Endothelial cell of umbilical vein (primary cell): ENCODE measurements around the gene FARP1. TPM values are rescaled to one million over a fixed set of nuclear protein-coding genes. Genes with fewer than 3 reads are reported as not detected.

ENCODE experiments used
- BruUV-seq: library from RNA; stranded (reverse); fragments of 400-500 nt; replicated peaks from 2 replicates; lab custom pipeline; 2021; lab: Mats Ljungman, UMichigan
- CTCF ChIA-PET: fragments of 300-600, 350-600 bp; sonication (Branson Sonifier 250); formaldehyde crosslinking; loops from one replicate; lab custom pipeline; 2021; ENCODE audit warnings: antibody characterized with exemption, inconsistent platforms; lab: Charles Lee
- POLR2A ChIA-PET: fragments of 300-600, 350-600 bp; sonication (Branson Sonifier 250); formaldehyde crosslinking; loops from one replicate; lab custom pipeline; 2021; ENCODE audit warnings: antibody characterized with exemption, inconsistent platforms; lab: Charles Lee
- DNase-seq: peaks from one replicate; pipeline ENCODE4 v3.0.0-alpha.2; 2011; ENCODE audit warnings: low read depth, low spot score
- FAIRE-seq: peaks from 2 replicates; lab custom pipeline; 2011; peaks lifted over from hg19 to GRCh38; lab: Jason Lieb, UNC
- H2AFZ ChIP-seq: 2 replicates; pipeline ENCODE4 v1.6.0; 2012; ENCODE audit warnings: low read depth, low read length, control low read depth, inconsistent platforms
- H3K27ac ChIP-seq: 2 replicates; pipeline ENCODE4 v1.5.1; 2011; ENCODE audit warnings: low read depth, mild to moderate bottlenecking, control low read depth, low read length, moderate library complexity; ENCODE audit not compliant: insufficient read depth
- H3K27me3 ChIP-seq, 2 experiments: 2 replicates each; pipeline versions ENCODE4 v1.6.0 to v1.6.1; 2011; ENCODE audit warnings: low read length in 2 of 2, mixed read lengths in 1 of 2; ENCODE audit not compliant: control insufficient read depth in 2 of 2, insufficient read depth in 2 of 2
- H3K36me3 ChIP-seq, 2 experiments: 2 replicates in 1 of 2; 3 replicates in 1 of 2; pipeline ENCODE4 v1.5.1; 2011; ENCODE audit warnings: low read length in 2 of 2, mild to moderate bottlenecking in 1 of 2, moderate library complexity in 1 of 2; ENCODE audit not compliant: control insufficient read depth in 2 of 2, insufficient read depth in 2 of 2; ENCODE audit errors: extremely low read depth in 1 of 2
- H3K4me1 ChIP-seq: 3 replicates; pipeline ENCODE4 v1.5.1; 2011; ENCODE audit warnings: mild to moderate bottlenecking, low read length; ENCODE audit not compliant: control insufficient read depth, insufficient read depth; ENCODE audit errors: extremely low read depth
- H3K4me2 ChIP-seq: 2 replicates; pipeline ENCODE4 v1.6.1; 2011; ENCODE audit warnings: low read length, control low read depth, mixed read lengths; ENCODE audit not compliant: insufficient read depth
- H3K4me3 ChIP-seq, 3 experiments: fragments of 200-600 bp in 1 of 3; sonication (generic), shearing (Covaris generic) in 1 of 3; replicated peaks in 1 of 3; 2 replicates each; pipeline ENCODE4 v1.5.1; 2011 to 2016; ENCODE audit warnings: control low read depth in 3 of 3, low read length in 3 of 3, mild to moderate bottlenecking in 2 of 3, inconsistent platforms in 1 of 3, low read depth in 1 of 3, moderate library complexity in 1 of 3; ENCODE audit not compliant: insufficient read depth in 1 of 3
- H3K79me2 ChIP-seq: 2 replicates; pipeline ENCODE4 v1.6.0; 2012; ENCODE audit warnings: low read length, inconsistent platforms; ENCODE audit not compliant: control insufficient read depth, insufficient read depth
- H3K9ac ChIP-seq: replicated peaks from 2 replicates; pipeline ENCODE3; 2011; ENCODE audit warnings: low read length, control low read depth; ENCODE audit not compliant: insufficient read depth; ENCODE audit errors: extremely low read depth
- H3K9me1 ChIP-seq: replicated peaks from 3 replicates; pipeline ENCODE4 v1.6.0; 2011; ENCODE audit warnings: mild to moderate bottlenecking, low read length; ENCODE audit not compliant: control insufficient read depth, insufficient read depth; ENCODE audit errors: extremely low read depth
- H3K9me3 ChIP-seq: replicated peaks from 2 replicates; pipeline ENCODE4 v1.5.1; 2012; ENCODE audit warnings: low read length, inconsistent platforms; ENCODE audit not compliant: control insufficient read depth, insufficient read depth
- H4K20me1 ChIP-seq: replicated peaks from 2 replicates; pipeline ENCODE3; 2011; ENCODE audit warnings: mild to moderate bottlenecking, low read length; ENCODE audit not compliant: control insufficient read depth, insufficient read depth; ENCODE audit errors: extremely low read depth
- EZH2 ChIP-seq: IDR thresholded peaks from 2 replicates; pipeline ENCODE4 v1.6.1; 2012; ENCODE audit warnings: borderline replicate concordance, low read depth, mild to moderate bottlenecking, moderate library complexity, low read length, inconsistent platforms; ENCODE audit not compliant: severe bottlenecking
- FOS ChIP-seq: IDR thresholded peaks from 2 replicates; pipeline ENCODE4 v1.6.1; 2011; ENCODE audit warnings: mild to moderate bottlenecking, low read length, moderate library complexity, borderline replicate concordance; ENCODE audit not compliant: insufficient read depth
- GATA2 ChIP-seq: IDR thresholded peaks from 2 replicates; pipeline ENCODE4 v1.7.0; 2011; ENCODE audit warnings: low read depth, mild to moderate bottlenecking, moderate library complexity, mixed read lengths, low read length; ENCODE audit not compliant: insufficient read length, insufficient read depth
- JUN ChIP-seq: IDR thresholded peaks from 2 replicates; pipeline ENCODE4 v1.6.1; 2011; ENCODE audit warnings: borderline replicate concordance, low read depth; ENCODE audit not compliant: insufficient read length, insufficient read depth
- MYC ChIP-seq: IDR thresholded peaks from one replicate; pipeline ENCODE4 v1.6.1; 2011; ENCODE audit warnings: mild to moderate bottlenecking, low read depth, low read length
- POLR2A ChIP-seq: IDR thresholded peaks from 2 replicates; pipeline ENCODE4 v1.6.1; 2012; ENCODE audit warnings: low read depth, mild to moderate bottlenecking, control low read depth, low read length
- POLR2AphosphoS5 ChIP-seq: IDR thresholded peaks from 2 replicates; pipeline ENCODE4 v1.6.1; 2012; ENCODE audit warnings: low read depth, mild to moderate bottlenecking, control low read depth, low read length, moderate library complexity; ENCODE audit not compliant: insufficient read depth
- dilution Hi-C: fragments of 300-500 bp; cut with MboI; formaldehyde crosslinking; loops from one replicate; pipeline ENCODE4 v1.15.0; 2019; ENCODE audit warnings: low sequenced_read_pairs; ENCODE audit not compliant: extremely low pct_ligation_motif_present
- intact Hi-C: fragments of 100-400 bp; cut with micrococcal nuclease; formaldehyde crosslinking; loops from one replicate; pipeline ENCODE4 v1.10.0; 2022
- polyA plus RNA-seq, 4 experiments: library from polyadenylated mRNA; depleted of rRNA in 3 of 4; stranded (reverse) in 3 of 4; unstranded in 1 of 4; fragments of >200 nt; gene quantifications; 2 replicates each; pipeline versions ENCODE4 v1.2.1 to v1.2.3, GENCODE V29; 2011 to 2012; ENCODE audit warnings: missing spikeins in 1 of 4
- total RNA-seq: library from RNA; stranded (reverse); gene quantifications from 2 replicates; pipeline ENCODE4 v1.2.3, GENCODE V29; 2021
- TF ChIP-seq, protein P1 (sequence below): IDR thresholded peaks from 2 replicates; pipeline ENCODE4 v1.6.1; 2011; ENCODE audit not compliant: insufficient read depth, insufficient read length
- TF ChIP-seq, protein P2 (sequence below), 2 donors: IDR thresholded peaks; 1 replicate in 1 of 2; 2 replicates in 1 of 2; pipeline ENCODE4 v1.5.1; 2011; ENCODE audit warnings: low read length in 2 of 2, mild to moderate bottlenecking in 2 of 2, moderate library complexity in 2 of 2, control low read depth in 1 of 2, inconsistent platforms in 1 of 2, low read depth in 1 of 2; ENCODE audit not compliant: insufficient read depth in 1 of 2; ENCODE audit errors: extremely low read depth in 1 of 2

Gene FARP1
- total and polyA plus RNA-seq, 2 donors (not counting 3 experiments of a cell fraction or from before 2014, with no cell fraction given): 19.0 to 77.7 TPM

DNA sequence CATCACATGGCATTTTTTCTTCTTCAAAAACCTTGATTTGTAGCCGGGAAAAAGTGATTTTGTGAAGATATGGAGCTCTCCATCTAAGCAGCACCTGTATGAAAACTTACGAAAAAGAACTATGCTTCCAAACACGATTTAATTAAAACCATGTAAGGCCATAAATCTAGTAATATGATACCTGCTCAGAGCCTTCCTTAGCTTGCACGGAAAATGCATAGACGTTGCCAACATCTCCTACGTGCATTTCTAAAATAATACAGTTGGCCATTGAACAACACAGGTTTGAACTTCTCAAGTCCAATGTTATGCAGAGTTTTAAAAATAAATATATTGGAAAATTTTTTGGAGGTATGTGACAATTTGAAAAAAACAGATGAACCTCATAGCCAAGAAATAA is 93.3 kb downstream of the FARP1 start:
- dilution Hi-C loops (no loop called here), intact Hi-C loops (no loop called here)
- ChIA-PET CTCF (no interaction called here), POLR2A (no interaction called here)
- Histone ChIP-seq H3K79me2 (no peaks in the 10 kb centered on the region), H3K9ac (no peak overlapping the region), H3K27me3 (no peaks in the 10 kb centered on the region), H3K4me1 (no peaks in the 10 kb centered on the region), H3K27ac (no peak overlapping the region), H3K9me1 (no peaks in the 10 kb centered on the region), H3K4me2 (no peak overlapping the region), H4K20me1 (no peaks in the 10 kb centered on the region), H2AFZ (no peak overlapping the region), H3K9me3 (no peaks in the 10 kb centered on the region), H3K36me3 (no peaks in the 10 kb centered on the region), H3K4me3 (no peak overlapping the region)
- no peak for FAIRE-seq
- no peak for TF ChIP-seq POLR2AphosphoS5
- no peak for TF ChIP-seq JUN
- no peak for TF ChIP-seq MYC
- TF ChIP-seq, protein P1, sequence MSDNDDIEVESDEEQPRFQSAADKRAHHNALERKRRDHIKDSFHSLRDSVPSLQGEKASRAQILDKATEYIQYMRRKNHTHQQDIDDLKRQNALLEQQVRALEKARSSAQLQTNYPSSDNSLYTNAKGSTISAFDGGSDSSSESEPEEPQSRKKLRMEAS: no peak
- TF ChIP-seq GATA2: no peak
- TF ChIP-seq FOS: no peak
- TF ChIP-seq, protein P2, sequence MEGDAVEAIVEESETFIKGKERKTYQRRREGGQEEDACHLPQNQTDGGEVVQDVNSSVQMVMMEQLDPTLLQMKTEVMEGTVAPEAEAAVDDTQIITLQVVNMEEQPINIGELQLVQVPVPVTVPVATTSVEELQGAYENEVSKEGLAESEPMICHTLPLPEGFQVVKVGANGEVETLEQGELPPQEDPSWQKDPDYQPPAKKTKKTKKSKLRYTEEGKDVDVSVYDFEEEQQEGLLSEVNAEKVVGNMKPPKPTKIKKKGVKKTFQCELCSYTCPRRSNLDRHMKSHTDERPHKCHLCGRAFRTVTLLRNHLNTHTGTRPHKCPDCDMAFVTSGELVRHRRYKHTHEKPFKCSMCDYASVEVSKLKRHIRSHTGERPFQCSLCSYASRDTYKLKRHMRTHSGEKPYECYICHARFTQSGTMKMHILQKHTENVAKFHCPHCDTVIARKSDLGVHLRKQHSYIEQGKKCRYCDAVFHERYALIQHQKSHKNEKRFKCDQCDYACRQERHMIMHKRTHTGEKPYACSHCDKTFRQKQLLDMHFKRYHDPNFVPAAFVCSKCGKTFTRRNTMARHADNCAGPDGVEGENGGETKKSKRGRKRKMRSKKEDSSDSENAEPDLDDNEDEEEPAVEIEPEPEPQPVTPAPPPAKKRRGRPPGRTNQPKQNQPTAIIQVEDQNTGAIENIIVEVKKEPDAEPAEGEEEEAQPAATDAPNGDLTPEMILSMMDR (IDR thresholded peaks at IDR 0.05; ENCODE audit: extremely low read depth in 1 of 2, insufficient read depth in 1 of 2, low read depth in 1 of 2, low read length in 2 of 2): no peak
- TF ChIP-seq POLR2A: no peak
- no peak for TF ChIP-seq EZH2
- no TSS peak for BruUV-seq
- no peak for DNase-seq
